ENCODE results near the gene SLC44A4.

- no peak for TF ChIP-seq POLR2A (IDR thresholded peaks at IDR 0.05)
- no peak for TF ChIP-seq CTCF (IDR thresholded peaks at IDR 0.05)
- TF ChIP-seq POLR2AphosphoS5 (IDR thresholded peaks at IDR 0.05): no peak
Observed at GRCh38 chr6:31922942-31923341, 44.1 kb upstream of the SLC44A4 start.
